ENCODE data around the gene DACH1.

GRCh38 chr13:71695662-71696061 is 171.3 kb downstream of the DACH1 start:
- TF ChIP-seq CTCF (conservative IDR thresholded peaks at IDR 0.05; ENCODE audit: low read length) (no peak), EZH2phosphoT487 (IDR thresholded peaks at IDR 0.05; ENCODE audit: borderline replicate concordance, low read depth, low read length) (no peak)

Measured in OCI-LY7 (cell line).